GM18909 (cell line): ENCODE data around the gene GRK4.

Source experiments
- ATAC-seq: cut with Tn5 transposase; IDR thresholded peaks from one replicate; pipeline ENCODE4 v1.9.1; 2021; ENCODE audit warnings: mild to moderate bottlenecking; ENCODE audit not compliant: unreplicated experiment, poor library complexity

Gene GRK4

GRCh38 chr4:3054169-3054759 lies 90.9 kb downstream of the GRK4 start:
- no peak for ATAC-seq

GRCh38 chr4:3059943-3060342 lies 96.6 kb downstream of the GRK4 start:
- no peak for ATAC-seq

GRCh38 chr4:3060946-3061345 lies 97.6 kb downstream of the GRK4 start:
- no peak for ATAC-seq

GRCh38 chr4:3062471-3062870 lies 99.1 kb downstream of the GRK4 start:
- no peak for ATAC-seq

- no peak for ATAC-seq
These were observed 102.2 kb downstream of the GRK4 start for GRCh38 chr4:3065551-3065950.

GRCh38 chr4:3066836-3067400 lies 103.5 kb downstream of the GRK4 start:
- no peak for ATAC-seq

GRCh38 chr4:3067473-3068001 lies 104.2 kb downstream of the GRK4 start:
- ATAC-seq = no peak

GRCh38 chr4:3069661-3070199 lies 106.4 kb downstream of the GRK4 start:
- no peak for ATAC-seq

- no peak for ATAC-seq
These were observed 107.5 kb downstream of the GRK4 start for GRCh38 chr4:3070709-3071500.

GRCh38 chr4:3071811-3072210 lies 108.4 kb downstream of the GRK4 start:
- no peak for ATAC-seq

- peak; percentile 26 for ATAC-seq
These were observed 110.0 kb downstream of the GRK4 start for GRCh38 chr4:3073158-3074077.

GRCh38 chr4:3074078-3074845 lies 110.9 kb downstream of the GRK4 start, which contains the start of the genes HTT and HTT-AS:
HTT (plus strand) TSS chr4:3074681; CDS start chr4:3074826, 145 bp downstream.
HTT-AS (minus strand) TSS chr4:3074538.
- ATAC-seq = peak; percentile 80

GRCh38 chr4:3074846-3075651 lies 111.7 kb downstream of the GRK4 start:
- ATAC-seq = peak; percentile 13

- no peak for ATAC-seq
These were observed 112.2 kb downstream of the GRK4 start for GRCh38 chr4:3075652-3075981.

- ATAC-seq = peak; percentile 37
These were observed 114.4 kb downstream of the GRK4 start for GRCh38 chr4:3077796-3078195.

- ATAC-seq = peak; percentile 35
These were observed 116.3 kb downstream of the GRK4 start for GRCh38 chr4:3079694-3080123.

- ATAC-seq = no peak
These were observed 119.6 kb downstream of the GRK4 start for GRCh38 chr4:3082925-3083515.

- ATAC-seq = no peak
These were observed 120.4 kb downstream of the GRK4 start for GRCh38 chr4:3083732-3084131.
